Gastroesophageal sphincter (tissue), 4 donors: Measurements from ENCODE around the gene RNF208. TPM values are rescaled to one million over a fixed set of nuclear protein-coding genes. Genes with fewer than 3 reads are reported as not detected.

ENCODE experiments used
- ATAC-seq: fragments of 150-250 bp; one replicate; pipeline ENCODE4 v1.9.1; 2016; ENCODE audit warnings: mild to moderate bottlenecking, moderate library complexity
- H3K27ac ChIP-seq, 4 donors: fragments of 200-600 bp; sonication (generic) in 3 of 4; 1 replicate in 3 of 4; 2 replicates in 1 of 4; pipeline ENCODE4 v1.5.1; 2016 to 2019
- H3K27me3 ChIP-seq: fragments of 200-600 bp; sonication (generic); one replicate; pipeline ENCODE4 v1.5.1; 2019
- H3K36me3 ChIP-seq, 2 donors: fragments of 200-600 bp; sonication (generic); one replicate each; pipeline ENCODE4 v1.5.1; 2019; ENCODE audit warnings: control low read depth in 1 of 2
- H3K4me1 ChIP-seq, 3 donors: fragments of 200-600 bp; sonication (generic); 1 replicate in 2 of 3; 2 replicates in 1 of 3; pipeline ENCODE4 v1.5.1; 2016 to 2019; ENCODE audit warnings: control low read depth in 2 of 3
- H3K4me3 ChIP-seq, 2 donors: fragments of 200-600 bp; sonication (generic); one replicate each; pipeline ENCODE4 v1.5.1; 2019; ENCODE audit warnings: mild to moderate bottlenecking in 1 of 2, moderate library complexity in 1 of 2
- H3K9me3 ChIP-seq, 3 donors: fragments of 200-600 bp; sonication (generic); one replicate each; pipeline ENCODE4 v1.5.1; 2017 to 2019; ENCODE audit warnings: control low read depth in 2 of 3
- CTCF ChIP-seq, 4 experiments: fragments of 200-600 bp in 2 of 4; fragments of 450-650 bp in 2 of 4; sonication (generic) in 1 of 4; IDR thresholded peaks; one replicate each; pipeline ENCODE4 v1.5.1; 2017 to 2019; ENCODE audit warnings: antibody characterized with exemption in 4 of 4, mild to moderate bottlenecking in 2 of 4, moderate library complexity in 2 of 4
- EP300 ChIP-seq: sonication (generic); formaldehyde crosslinking; IDR thresholded peaks from one replicate; pipeline ENCODE4 v1.6.1; 2017; ENCODE audit warnings: antibody characterized with exemption, mild to moderate bottlenecking
- POLR2A ChIP-seq, 2 donors: fragments of 450-650 bp; IDR thresholded peaks; one replicate each; pipeline ENCODE4 v1.6.1; 2017; ENCODE audit warnings: antibody characterized with exemption in 2 of 2, mild to moderate bottlenecking in 2 of 2, moderate library complexity in 1 of 2
- POLR2AphosphoS5 ChIP-seq: sonication (generic); formaldehyde crosslinking; IDR thresholded peaks from one replicate; pipeline ENCODE4 v1.6.1; 2017; ENCODE audit warnings: antibody characterized with exemption
- WGBS, 2 donors: methylation state at CpG; one replicate each; pipeline ENCODE4 v1.1.5; 2018; ENCODE audit warnings: low coverage in 1 of 2; 5-methylcytosine and 5-hydroxymethylcytosine counted together
- total RNA-seq, 4 donors: library from RNA; depleted of rRNA; stranded (reverse); fragments of >200 nt; gene quantifications; one replicate each; pipeline ENCODE4 v1.1.0, GENCODE V29; 2016

RNF208 gene
- total RNA-seq, 4 donors from 2014 or later = 1.6 to 5.3 (median 3.1) TPM; not detected in 1

- TF ChIP-seq EP300 (no peak), CTCF (IDR thresholded peaks at IDR 0.05) (no peak), POLR2A (IDR thresholded peaks at IDR 0.05) (no peak), POLR2AphosphoS5 (no peak)
- no peak overlapping the region for H3K4me3 ChIP-seq
- H3K9me3 ChIP-seq = no peaks in the 10 kb centered on the region
- ATAC-seq = no peak
- peaks cover 12% of the 10 kb centered on the region for H3K27me3 ChIP-seq
- H3K4me1 ChIP-seq = peaks cover 0 to 7% (median 0%) of the 10 kb centered on the region in 3 donors
- no peak overlapping the region for H3K27ac ChIP-seq
- H3K36me3 ChIP-seq = peaks cover 0 to 67% of the 10 kb centered on the region in 2 donors
- 60% methylated on average over 2 of the region's 23 CpGs; no CpG with 5 or more reads in 1 of the 2 donors for WGBS, 2 donors
Observed at GRCh38 chr9:137178201-137178938, 43.7 kb downstream of the RNF208 start.

DNA sequence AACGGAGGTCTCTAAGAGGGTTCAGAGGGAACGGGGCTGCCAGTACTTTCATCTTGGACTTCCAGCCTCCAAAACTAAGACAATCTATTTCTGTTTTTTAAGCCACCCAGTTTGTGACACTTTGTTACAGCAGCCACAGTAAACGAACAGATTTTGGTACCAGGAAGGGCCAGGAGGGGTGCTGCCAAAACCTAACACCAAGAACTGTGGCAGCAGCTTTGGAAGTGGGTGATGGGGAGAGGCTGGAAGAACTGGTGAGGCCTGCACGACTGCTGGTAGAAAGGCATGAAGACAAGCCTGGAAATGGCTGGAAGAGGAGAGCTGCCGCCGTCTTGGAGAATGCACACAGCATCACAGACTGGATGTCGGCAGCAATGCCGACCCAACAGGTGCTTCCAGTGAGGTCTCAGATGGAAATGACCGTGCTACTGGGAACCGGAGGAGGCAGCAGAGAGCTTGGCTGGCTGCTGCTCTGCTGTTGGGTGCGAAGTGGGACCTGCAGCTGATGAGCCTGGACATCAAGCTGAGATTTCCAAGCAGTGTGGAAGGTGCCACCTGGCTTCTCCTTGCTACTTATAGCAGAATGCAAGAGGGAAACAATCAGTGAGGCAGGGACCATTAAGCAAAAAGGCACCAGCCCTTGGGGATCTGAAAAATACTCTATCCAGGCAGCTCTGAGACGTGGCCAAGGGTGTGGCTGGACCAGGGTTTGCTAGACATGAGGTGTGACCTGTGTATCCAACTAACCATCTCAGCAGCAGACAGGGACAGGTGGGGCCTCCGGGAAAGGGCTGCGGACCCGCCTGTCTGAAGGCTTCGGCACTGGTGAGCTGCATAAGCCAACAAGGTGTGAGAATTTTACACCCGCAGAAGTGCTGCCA, 45.5 kb downstream of the RNF208 start:
- WGBS, 2 donors = 32 to 43% methylated on average over 6 to 12 of the region's 17 CpGs

GRCh38 chr9:137175345-137175961, 46.6 kb downstream of the RNF208 start:
- peaks cover 0 to 38% of the 10 kb centered on the region in 2 donors for H3K36me3 ChIP-seq
- H3K4me1 ChIP-seq = peaks cover 0 to 7% (median 0%) of the 10 kb centered on the region in 3 donors
- H3K27me3 ChIP-seq = peaks cover 42% of the 10 kb centered on the region
- no peak for ATAC-seq
- no peak overlapping the region for H3K4me3 ChIP-seq
- TF ChIP-seq POLR2A (IDR thresholded peaks at IDR 0.05) = no peak
- TF ChIP-seq CTCF (IDR thresholded peaks at IDR 0.05) = no peak
- TF ChIP-seq EP300 = no peak
- TF ChIP-seq POLR2AphosphoS5 = no peak
- no CpG with 5 or more reads among the region's 33 CpGs for WGBS, 2 donors
- H3K9me3 ChIP-seq = no peaks in the 10 kb centered on the region
- no peak overlapping the region for H3K27ac ChIP-seq

More for the DNA sequence above, 45.5 kb downstream of the RNF208 start:
- peaks cover 0 to 49% of the 10 kb centered on the region in 2 donors for H3K36me3 ChIP-seq
- peaks cover 0 to 7% (median 0%) of the 10 kb centered on the region in 3 donors for H3K4me1 ChIP-seq
- ATAC-seq = peak; percentile 23
- peaks cover 31% of the 10 kb centered on the region for H3K27me3 ChIP-seq
- TF ChIP-seq CTCF (IDR thresholded peaks at IDR 0.05) (peak in 3 of 4 experiments; percentile 29 to 33 (median 30)), POLR2A (IDR thresholded peaks at IDR 0.05) (no peak), EP300 (no peak), POLR2AphosphoS5 (no peak)
- no peaks in the 10 kb centered on the region for H3K9me3 ChIP-seq
- no peak overlapping the region for H3K27ac ChIP-seq
- H3K4me3 ChIP-seq = no peak overlapping the region

GRCh38 chr9:137174722-137175293, 47.2 kb downstream of the RNF208 start:
- Histone ChIP-seq H3K9me3 (no peaks in the 10 kb centered on the region), H3K36me3 (peaks cover 0 to 31% of the 10 kb centered on the region in 2 donors), H3K4me3 (no peak overlapping the region), H3K27ac (no peak overlapping the region), H3K4me1 (peaks cover 0 to 9% (median under 1%) of the 10 kb centered on the region in 3 donors), H3K27me3 (peaks cover 48% of the 10 kb centered on the region)
- 40% methylated on average over 1 of the region's 34 CpGs; no CpG with 5 or more reads in 1 of the 2 donors for WGBS, 2 donors
- no peak for TF ChIP-seq CTCF (IDR thresholded peaks at IDR 0.05)
- no peak for ATAC-seq
